NCI-H2196 treated with DMSO at 0.1 percent for 48 hours (cell line): ENCODE measurements around the gene AHI1.

Source experiments
- DNase-seq: peaks from one replicate; lab custom pipeline; 2025; ENCODE audit not compliant: unreplicated experiment; lab: John Stamatoyannopoulos, UW

The AHI1 gene

DNA sequence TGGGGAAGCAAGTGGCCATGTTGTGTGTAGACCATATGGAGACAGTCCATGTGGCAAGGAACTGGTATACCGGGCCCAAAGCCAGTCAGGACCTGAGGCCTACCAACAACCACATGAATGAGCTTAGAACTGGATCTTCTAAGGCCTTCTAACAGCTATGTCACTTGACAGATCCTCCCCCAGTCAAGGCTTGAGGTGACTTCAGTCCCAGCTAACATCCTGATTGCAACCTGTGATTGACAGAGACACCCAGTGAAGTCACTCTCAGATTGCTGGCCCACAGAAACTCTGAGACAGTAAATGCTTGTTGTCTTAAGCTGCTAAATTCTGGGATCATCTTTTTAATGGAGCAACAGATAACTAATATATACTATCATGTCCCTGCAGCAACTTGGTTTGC, 32.9 kb downstream of the AHI1 start:
- DNase-seq, result no peak

DNA sequence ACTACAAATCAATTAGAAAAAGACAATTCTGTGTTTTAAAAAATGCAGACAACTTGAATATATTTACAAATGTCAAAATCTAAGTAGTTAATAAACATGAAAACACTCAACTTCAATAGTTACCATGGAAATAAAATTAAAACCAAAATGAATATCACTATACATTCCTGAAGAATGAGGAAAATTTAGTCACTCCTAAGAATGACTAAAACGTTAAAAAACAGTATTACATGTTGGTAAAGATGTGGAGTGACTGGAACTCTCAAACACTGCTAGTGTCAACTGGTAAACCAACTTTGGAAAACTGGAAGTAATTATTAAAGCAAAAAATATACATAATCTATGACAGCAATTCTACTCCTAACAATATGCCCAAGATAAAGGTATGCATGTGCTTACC, 36.3 kb downstream of the AHI1 start:
- no peak for DNase-seq

DNA sequence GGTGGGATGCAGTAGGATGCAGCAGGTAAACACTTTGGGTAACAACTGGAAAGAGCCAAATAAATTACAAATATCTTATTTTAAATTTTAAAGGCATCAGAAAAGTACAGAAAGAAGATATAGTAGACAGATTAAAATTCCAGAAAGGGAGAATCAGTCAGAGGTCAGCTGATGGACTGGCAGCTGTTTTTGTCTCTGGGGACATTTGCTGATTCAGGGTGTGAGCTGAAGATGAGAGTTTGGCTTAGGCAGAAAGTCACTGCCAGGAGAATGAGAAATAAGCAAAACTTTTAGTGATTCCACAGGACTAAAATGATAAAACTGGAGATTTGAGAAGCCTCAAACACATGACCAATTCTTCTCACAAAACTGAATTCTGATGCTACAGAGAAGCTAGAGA, 39.5 kb downstream of the AHI1 start:
- no peak for DNase-seq

DNA sequence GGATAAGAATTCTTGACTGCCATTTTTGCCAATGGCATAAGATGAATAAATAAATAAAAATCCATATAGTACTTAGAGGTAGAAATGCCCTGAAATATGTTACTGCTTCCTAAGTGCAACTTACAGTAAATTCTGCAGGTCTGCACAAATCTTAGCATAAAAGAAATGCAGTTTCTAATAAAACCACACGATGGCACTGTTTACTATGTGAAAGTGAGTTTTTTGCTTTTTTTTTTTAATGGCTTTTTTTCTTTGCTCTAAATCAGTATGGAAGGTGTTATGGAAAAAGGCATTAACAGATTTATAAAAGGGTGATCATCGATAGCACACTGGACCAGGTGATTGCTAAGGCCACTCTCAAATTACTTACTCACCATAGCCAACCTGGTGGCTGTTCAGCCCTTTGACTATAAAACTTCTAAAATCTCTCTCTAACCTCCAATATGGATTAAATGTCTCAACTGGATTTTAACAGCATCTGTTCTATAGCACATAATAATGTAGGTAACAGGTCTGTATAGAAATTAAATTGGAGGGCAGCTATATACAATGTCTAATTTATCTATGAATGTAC, 45.8 kb downstream of the AHI1 start:
- DNase-seq, result peak; percentile 23

DNA sequence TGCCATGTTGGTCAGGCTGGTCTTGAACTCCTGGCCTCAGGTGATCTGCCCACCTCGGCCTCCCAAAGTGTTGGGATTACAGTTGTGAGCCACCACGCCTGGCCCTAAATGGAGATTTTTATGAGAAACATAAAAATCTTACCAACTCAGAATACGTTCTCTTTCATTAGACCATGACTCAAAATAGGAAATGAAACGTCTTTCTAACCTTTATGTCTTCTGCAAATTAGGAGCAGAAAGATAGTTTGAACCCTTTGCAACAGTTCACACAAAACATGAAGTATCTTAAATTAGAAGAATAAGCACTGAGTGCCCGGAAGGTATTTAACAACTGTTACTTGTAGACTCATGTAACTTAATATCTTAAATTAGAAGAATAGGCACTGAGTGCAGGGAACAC, 48.3 kb downstream of the AHI1 start:
- DNase-seq, result no peak

DNA sequence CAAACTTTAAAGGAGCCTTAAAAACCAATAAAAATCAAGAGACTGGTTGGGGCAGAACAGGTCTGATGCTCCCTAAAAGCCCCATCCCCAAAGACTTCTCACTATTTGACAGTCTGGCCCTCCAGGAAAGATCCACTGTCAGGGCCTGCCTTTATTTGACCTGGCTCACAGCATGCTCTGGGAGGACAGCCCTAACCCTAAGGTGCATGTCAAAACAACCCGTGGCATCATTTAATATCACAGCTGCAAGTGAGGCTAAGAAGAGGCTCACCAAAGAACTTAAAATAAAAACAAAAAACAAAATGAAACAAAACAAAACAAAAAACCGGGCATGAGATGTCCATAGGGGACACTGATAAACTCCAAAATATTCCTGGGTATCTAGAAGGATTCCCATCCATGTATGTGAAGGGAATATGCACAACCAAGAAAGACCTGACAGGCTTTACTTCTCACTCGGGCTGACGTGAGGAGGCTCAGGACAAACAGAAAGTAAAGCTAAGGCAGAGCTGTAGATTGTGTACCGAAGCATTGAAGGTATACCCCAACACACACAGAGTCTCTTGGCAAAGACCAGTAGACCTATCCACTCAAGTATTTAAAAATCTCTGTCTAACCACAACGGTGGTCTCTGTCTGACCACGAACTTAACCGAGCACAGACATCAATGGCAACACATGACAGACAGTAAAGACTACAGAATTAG, 57.3 kb downstream of the AHI1 start:
- DNase-seq, result no peak

DNA sequence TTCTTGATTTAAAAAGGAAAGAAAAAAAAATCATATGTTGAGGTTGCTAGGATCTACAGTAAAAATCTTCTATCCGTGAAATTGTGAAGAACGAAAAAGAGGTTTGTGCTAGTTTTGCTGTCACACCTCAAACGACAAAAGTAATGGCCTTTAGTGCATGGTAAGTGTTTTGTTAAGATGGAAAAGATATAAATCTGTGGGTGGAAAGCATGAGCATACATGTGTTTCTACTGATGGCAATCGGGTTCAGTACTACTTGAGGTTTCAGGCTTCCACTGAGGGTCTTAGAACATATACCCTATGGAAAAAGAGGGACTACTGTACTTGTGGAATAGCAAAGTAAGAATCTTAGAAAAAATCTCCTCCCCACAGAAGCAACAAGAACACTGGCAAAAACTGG, 58.0 kb downstream of the AHI1 start:
- no peak for DNase-seq

DNA sequence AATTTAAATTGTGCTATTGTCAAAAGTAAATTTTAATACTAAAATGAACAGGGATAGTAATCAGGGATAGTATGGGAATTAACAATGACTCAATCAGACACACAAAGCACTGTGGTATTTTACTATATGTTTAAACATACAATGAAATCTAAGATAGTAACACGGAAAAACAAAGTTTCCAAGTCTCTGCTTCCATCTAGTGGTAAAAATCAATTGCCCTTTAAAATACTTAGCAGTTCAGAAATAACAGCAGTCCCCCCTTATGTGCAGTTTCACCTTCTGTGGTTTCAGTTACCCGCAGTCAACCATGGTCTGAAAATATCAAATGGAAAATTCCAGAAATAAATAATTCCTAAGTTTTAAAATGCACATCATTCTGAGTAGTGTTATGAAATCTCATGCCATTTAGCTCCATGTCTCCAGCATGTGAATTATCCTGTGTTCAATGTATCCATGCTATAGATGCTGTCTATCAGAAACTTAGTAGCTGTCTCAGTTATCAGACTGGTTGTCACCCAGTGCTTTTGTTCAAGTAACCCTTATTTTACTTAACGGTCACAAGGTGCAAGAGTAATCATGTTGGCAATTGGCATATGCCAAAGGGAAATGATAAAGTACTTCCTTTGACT, 58.5 kb downstream of the AHI1 start:
- DNase-seq, result peak; percentile 2

DNA sequence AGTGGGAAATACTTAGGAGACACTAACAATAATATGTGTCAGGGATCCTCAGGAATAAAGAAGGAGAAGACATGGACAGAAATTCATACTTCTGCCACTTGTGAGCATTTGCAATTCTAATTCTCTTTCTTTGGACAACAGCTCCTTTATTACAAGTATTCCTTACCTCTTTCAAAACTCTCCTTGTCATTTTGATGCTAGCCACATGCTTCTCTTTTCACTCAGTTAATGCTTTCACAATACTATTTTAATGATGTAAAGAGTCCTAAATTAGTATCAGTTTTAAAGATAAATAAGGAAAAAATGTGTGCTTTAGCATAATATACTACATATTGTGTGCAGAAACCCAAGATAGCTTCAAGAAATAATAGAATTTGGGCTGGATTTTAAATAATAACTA, 62.5 kb downstream of the AHI1 start:
- no peak for DNase-seq

DNA sequence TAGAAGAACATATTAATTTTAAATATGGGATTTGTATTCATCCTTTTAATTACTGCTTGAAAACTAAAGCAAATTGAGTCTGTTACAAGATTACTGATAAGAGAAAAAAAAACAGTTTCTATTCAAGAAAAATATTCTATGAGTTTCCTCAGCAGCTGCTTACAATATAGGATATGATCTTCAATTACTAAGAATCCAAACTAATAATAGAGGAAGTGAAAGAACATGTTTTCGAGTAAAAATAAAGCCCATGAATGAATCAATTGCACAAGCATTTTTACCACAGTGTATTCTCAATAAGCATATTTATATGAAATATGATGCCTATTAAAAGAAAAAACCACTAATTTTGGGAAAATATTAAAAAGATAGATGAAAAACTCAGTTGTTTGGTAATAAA, 63.4 kb downstream of the AHI1 start:
- DNase-seq, result no peak

DNA sequence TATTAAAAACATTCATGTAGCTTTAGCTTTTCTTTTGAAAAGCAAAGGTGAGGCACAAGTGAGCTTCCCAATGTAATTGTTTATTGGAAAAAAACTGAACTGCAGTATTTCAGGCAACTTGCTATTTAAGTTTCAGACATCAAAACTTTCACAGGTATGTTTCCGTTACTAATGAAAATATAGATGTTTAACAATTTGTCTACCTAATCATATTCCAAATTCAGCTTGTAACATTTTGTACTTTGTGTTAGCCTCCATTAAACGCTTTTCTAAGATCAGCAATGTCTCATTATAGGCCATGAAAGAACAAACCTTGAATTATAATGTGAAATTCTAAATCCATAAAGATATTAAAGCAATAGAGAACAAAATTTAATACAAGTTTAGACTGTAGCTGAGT, 69.5 kb downstream of the AHI1 start:
- no peak for DNase-seq

DNA sequence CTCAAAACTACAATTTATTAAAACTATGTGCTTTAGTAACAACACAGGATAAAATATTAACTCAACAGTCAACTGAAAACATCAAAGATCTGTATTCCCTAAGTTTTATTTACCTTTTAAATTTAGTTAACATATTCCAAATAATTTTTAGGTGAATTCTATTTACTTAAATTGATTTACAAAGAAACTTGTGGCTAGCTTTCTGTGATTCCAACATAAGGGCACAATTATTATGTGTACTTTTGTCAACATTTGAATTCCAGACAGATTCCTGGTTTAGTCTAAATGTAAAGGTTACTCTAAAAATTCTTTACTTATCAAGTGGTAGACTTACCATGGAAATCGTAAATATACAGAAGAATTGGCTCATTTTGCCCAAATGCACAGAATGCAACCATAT, 70.7 kb downstream of the AHI1 start:
- DNase-seq, result no peak

DNA sequence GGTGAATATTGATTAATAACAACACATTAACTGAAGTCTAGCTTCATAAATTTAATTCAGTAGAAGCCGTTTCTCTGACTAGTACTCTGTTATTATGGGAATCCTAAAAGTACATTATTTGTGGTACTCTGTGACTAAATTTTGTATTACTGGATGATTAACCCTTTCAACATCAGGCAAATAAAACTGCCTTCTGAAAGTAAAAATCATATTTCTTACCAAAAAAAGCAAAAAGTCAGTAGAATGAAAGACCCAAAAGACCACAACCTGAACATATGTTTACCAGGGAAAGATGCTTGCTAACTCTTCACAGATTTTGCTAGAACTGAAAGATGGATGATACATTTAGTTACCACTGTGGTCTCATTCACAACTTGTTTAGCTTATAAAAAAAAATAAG, 73.2 kb downstream of the AHI1 start:
- no peak for DNase-seq

DNA sequence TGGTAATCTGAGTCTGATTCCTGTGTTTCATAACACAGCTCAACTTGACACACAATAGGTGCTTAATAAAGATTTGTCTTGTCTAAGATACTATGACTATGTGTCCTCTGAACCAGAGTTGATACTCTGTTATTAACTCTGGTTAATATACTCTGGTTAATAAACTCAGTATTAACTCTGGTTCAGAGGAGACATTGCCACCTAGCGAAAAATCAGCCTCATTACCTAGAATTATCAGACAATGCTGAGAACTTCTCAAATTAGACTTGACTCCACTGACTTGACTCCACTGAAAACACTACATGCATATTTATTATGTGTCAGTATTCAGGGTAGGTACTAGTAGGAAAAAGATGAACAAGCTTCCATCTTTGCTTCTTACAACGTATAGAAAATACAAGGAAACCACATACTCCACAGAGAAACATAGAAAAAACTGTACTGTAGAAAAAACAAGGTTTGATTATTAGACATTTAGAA, 73.9 kb downstream of the AHI1 start:
- peak; percentile 39 for DNase-seq

DNA sequence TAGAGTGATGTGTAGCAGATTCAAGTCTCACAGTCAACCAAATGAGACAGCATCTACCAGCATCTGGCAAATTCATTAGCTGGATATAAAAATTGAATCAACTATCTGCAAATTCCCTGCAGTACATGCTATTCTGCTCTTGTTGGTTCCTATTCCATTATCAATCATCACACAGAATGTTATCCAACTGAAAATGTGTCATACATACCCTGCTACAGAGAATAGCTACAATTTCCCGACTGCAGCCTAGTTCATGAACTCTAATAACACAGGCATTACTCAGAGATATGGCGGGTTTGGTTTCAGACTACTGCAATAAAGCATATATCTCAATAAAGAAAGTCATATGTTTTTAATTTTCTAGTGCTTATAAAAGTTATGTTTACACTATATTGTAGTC, 78.4 kb downstream of the AHI1 start:
- DNase-seq, result no peak

DNA sequence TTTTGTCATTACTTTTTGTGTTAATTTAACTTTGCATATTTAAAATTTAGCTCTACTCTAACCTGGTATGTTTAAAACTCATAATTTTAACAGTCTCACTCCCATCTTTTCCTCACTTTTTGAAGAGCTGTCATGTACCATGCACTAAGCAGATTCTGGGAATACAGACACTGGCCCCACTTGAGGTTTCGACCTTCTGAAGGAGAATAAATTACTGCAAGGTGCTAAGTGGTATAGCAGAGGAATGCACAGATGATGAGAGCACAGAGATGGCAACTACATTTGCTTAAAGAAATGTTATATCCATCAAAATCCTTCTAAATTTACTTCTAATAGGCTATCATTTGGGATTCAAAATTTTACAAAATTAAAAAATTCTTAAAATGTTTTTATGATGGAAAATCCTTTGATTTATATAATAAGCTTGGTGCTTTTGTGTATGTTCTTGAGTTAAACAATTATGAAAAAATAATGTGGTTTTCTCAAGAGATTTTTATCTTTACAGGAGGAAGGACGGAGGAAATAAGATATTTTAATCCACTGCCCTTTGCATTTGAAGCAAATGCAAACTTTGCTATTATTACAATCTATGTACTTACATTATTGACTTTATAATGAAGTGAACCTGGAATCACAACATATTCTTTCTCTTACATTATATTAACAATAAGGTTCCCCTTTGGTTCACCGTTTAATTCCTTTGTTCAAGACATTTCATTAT, 79.3 kb downstream of the AHI1 start:
- no peak for DNase-seq

DNA sequence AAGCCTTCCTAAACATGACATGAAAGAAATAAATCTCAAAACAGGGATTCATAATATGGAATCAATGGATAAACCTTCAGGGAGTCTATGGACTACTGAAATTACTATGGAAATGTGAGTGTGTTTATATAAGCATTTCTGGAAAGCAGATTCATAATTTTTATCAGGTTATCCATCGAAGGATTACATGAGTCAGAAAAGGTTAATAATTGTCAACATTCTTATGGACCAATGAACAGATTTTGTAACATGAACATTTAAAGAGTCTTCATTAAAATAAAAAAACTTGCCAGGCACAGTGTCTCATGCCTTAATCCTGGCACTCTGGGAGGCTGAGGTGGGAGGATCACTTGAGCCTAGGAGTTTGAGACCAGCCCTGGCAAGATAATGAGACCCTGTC, 84.8 kb downstream of the AHI1 start:
- no peak for DNase-seq

DNA sequence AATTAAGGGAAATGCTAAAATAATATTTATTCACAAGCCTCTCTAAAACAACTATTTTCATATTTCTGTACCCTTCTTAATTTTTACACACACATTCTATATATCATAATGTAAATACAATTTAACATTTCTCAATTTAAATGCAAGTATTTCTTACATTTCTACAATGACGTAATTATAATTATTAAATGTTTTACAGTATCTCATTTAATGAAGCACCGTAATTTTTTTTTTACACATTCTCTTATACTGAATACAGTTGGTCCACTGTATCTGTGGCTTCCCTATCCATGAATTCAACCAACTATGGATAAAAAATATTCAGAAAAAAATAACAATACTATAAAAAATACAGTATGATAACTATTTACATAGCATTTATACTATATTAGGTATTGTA, 85.7 kb downstream of the AHI1 start:
- no peak for DNase-seq

DNA sequence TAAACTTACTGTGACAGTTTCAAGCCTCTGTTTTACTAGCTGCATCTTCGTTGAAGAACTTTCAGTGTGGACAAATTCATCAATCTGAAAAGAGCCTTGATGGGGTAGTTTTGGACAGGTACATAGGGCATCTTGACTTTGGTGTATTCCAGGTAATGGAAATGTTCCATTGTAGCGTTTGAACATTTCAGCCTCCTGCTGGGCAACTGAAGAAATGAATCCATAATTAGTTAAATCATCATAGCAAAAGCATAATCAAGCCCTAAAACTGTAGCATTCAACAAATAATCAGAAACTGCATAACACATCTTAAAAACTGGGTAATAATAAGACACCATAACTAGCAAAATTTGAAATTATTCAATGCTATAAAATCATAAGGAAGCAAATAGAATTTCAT, 86.2 kb downstream of the AHI1 start:
- DNase-seq, result no peak

DNA sequence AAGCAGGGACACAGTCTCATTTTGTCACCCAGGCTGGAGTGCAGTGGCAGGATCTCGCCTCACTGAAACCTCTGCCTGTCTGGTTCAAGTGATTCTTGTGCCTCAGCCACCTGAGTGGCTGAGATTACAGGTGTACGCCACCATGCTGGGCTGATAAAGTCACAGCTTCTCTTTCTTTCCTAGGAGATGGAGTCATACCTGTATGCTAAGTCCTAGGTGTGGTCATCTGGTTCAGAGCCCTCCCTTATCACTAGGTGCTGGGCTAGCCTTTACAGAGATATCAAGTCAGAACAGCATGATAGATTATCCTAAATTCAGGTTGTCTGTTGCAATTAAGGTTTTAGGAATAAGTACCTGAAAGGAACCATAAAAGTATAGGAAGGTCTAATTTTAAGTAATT, 86.7 kb downstream of the AHI1 start:
- no peak for DNase-seq

DNA sequence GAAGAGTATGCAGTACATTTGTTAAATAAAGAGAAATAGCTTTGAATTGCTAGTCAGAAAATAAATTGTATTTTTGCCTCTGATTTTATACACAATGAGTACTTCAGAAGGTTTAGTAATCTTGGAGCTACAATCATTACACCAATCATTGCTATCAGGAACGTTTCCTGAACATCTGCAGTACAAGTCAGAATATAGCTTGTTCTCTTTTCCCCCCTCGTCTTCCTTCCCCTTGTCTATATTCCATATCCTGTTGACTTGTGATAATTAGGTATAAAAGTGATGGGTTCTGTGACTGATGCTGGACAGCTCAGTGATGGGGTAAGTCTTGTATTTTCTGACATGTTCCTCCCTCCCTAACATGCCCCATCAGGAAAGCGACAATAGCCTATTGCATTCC, 94.0 kb downstream of the AHI1 start:
- no peak for DNase-seq

DNA sequence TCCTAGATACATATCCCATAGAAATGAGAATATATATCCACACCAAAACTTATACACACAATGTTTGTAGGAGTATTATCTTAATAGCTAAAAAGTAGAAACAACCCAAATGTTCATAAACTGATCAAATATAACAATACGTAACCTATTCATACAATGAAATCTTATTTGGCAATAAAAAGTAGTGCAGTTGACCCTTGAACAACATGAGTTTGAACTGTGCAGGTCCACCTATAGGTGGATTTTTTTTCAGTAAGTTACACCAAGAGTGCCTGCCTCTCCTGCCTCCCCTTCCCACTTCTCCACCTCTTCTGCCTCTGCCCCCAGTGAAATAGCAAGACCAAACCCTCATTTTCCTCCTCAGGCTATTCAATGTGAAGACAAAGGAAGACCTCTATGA, 95.2 kb downstream of the AHI1 start:
- no peak for DNase-seq
